ENCODE measurements around the gene ETHE1.

The ETHE1 gene

DNA sequence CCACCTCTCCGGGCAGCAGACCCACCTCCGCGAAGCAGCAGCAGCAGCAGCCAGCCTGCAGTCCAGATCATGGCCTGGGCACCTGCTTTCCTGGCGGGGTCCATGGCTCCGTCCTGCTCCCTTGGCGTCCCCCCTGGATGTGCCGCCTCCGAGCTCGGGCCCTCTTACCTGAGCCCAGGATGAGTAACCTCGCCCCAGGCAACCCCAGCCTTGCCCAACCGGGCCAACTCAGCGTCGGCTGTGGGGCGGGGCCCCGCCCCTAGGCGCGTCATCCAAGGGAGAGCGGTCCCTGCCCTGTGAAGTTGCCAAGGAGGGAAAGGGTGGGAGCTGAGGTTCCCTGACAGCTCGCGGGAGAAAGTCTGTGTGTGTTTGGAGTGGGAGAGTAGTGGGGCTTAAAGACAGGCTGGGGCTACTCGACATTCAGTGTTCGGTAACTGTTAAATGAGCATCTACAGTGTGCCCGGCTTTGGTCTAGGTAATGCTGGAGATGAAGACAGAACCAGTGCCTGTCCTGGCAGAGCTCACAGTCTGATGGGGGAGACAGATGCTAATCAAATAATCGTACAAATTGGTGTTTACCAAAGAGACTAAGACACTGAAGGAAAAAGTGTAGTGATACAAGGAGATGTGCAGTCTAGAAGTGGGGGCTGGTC, 61.4 kb downstream of the ETHE1 start, which contains the start of gene LYPD3:
LYPD3 (minus strand) TSS at position 141 of the 653 bp plus-strand sequence; CDS start at position 104, 37 bp downstream.
- no peak for DNase-seq (ENCODE audit: low read depth in 2 of 2)

DNA sequence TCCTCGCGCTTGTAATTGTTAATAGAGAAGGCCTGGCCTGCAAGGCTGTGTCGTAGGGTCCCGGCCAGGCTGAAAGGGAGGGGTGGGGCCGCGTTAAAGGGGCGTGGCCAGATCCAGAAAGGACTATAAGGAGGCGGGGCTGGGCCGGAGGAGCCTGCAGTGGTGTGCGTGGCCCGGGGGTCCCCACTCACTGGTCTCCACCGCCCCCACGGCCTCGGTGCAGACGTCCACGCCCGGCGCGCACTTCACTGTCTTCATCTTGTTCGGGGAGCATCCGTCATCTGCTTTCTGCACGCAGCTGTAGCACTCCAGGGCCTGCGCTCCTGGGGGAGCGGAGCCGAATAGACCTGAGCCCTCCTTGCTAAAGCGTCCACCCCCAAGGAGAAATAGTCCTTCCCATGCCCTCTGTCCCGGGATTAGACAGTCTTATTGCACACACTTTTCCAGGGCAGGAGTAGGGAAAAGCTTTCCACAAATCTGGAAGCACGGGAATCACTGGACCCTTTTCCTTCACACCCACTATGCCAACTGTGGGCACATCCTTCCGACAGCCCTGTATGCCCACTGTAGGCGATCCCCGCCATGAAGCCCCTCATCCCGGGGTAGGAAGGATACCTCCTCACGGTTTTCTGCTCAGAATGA, 62.7 kb downstream of the ETHE1 start:
- peak in 1 of 2 donors; percentile 55 for DNase-seq (ENCODE audit: low read depth in 2 of 2)

DNA sequence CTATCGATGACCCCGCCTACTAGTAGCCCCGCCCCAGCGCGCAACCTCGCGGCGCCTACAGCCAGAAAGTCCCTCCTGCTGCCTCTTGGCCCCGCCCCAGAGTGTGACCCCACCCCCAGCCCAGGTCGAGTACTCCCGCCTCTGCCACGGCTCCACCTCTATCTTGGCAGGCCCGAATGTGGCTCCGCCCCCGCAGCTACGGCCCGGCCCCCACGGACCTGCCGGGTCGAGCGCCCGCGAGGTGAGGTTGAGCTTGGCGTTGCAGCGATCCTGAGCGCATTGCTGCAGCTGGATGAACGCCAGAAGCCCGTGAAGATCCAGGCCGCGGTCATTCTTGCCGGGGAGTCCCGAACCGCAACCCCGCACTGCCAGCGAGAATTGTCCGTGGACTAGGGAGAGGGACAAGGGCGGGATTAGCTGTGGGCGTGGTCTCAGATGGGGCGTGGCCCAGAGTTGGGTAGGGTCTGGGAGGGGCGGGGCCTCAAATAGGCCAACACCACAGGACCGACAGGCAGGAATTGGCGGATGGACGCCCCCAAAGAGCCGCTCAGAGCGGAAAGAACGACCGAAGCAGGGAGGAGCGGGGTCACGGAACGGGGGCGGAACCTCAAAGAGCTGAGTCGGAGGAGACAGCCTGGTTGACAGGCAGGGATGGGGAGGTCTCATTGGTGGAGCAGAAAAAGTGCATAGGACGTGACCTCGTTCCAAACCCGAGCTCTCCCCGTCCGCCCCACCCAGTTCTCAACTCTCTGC, 63.4 kb downstream of the ETHE1 start:
- peak; percentile 98 for DNase-seq (ENCODE audit: low read depth in 2 of 2)

DNA sequence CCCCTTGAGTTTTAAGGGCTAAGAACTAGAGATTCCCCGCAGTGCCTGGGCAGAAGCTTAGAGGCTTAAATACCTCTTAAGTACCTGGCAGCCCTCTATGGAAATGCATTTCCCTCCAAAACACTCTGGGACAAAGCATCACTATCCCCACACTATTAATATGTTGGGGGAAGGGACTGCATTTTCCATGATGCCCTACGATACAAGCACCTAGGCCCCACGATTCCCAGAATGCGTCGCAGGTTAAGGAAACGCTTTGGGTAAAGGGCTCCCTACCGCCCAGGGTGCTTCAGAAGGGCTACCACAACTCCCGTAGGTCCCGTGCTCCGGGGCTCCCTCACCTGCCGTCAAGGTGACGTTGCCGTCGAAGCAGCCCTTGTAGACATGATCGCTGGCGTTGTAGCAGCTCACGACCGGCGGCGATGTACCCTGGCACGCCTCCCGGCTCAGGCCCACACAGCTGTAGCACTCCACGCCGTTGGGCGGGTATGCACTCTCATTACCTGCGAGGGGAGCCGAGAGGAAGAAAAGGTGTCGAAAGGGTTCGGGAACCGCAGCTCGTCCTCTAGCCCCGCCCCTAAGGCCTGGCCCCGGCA, 64.1 kb downstream of the ETHE1 start:
- no peak for DNase-seq (ENCODE audit: low read depth in 2 of 2)

GRCh38 chr19:43462383-43462782, 64.6 kb downstream of the ETHE1 start:
- no peak for DNase-seq (ENCODE audit: low read depth in 2 of 2)

- DNase-seq (ENCODE audit: low read depth in 2 of 2): no peak
These were observed 65.7 kb downstream of the ETHE1 start for GRCh38 chr19:43461303-43461702.

DNA sequence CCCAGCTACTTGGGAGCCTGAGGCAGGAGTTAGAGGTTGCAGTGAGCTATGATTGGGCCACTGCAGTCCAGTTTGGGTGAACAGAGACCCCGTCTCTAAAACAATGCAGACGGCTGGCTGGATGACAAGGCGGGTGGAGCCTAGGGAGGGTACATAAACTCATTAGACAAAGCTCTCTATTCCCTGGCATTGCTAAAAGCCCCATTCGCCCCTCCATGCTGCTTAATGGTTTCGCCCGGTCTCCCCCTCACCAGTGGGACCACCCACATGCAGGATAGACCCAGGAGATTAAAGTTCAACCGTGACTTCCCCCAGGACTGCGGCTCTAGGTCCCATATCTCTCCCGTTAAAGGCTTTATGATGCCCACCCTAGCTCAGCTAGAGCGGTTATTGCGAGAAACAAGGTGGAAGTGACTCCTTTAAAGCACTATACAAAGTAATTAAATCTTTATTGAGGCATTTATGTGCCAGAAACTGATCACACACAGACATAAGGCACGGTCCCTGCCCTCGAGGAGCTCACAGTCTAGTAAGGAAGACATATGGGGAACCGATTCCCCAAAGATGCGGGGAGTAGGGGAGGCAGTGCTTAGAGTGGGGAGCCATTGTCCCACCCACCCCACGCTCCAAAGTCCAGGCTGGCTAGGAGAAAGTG, 66.5 kb downstream of the ETHE1 start:
- DNase-seq (ENCODE audit: low read depth in 2 of 2): no peak

GRCh38 chr19:43457809-43458208, 69.2 kb downstream of the ETHE1 start:
- DNase-seq (ENCODE audit: low read depth in 2 of 2): no peak

All from stimulated activated CD8-positive, alpha-beta memory T cell treated with anti-CD3 and anti-CD28 coated beads, Interleukin-7, amount 100 ng/mL, for 1 hour (primary cell).